Activated CD8-positive, alpha-beta T cell treated with anti-CD3 and anti-CD28 coated beads, Interleukin-2, amount 10 ng/mL, durations not matched to agents 7 days and 5 days (primary cell): ENCODE data around the gene MAB21L1. TPM values are rescaled to one million over a fixed set of nuclear protein-coding genes. Genes with fewer than 3 reads are reported as not detected.

ENCODE experiments used
- ATAC-seq: fragments of 150-1000 bp; cut with Tn5 transposase; one replicate; pipeline ENCODE4 v1.10.0; 2021; ENCODE audit warnings: moderate library complexity
- CTCF ChIA-PET: fragments of 350-600 bp; sonication (Branson Sonifier 250); formaldehyde crosslinking; loops from one replicate; lab custom pipeline; 2021; ENCODE audit warnings: antibody characterized with exemption; lab: Charles Lee
- POLR2A ChIA-PET: fragments of 350-600 bp; sonication (Branson Sonifier 250); formaldehyde crosslinking; loops from one replicate; lab custom pipeline; 2021; ENCODE audit warnings: antibody characterized with exemption; lab: Charles Lee
- DNase-seq: peaks from one replicate; pipeline ENCODE4 v3.0.0-alpha.2; 2020
- H3K27ac Mint-ChIP-seq: one replicate; pipeline ENCODE4 v1.8.0; 2021; ENCODE audit warnings: mild to moderate bottlenecking, mixed read lengths
- H3K27me3 Mint-ChIP-seq: one replicate; pipeline ENCODE4 v1.8.0; 2021; ENCODE audit warnings: low read depth, mixed read lengths
- H3K36me3 Mint-ChIP-seq: one replicate; pipeline ENCODE4 v1.8.0; 2021; ENCODE audit warnings: low read depth, mixed read lengths
- H3K4me1 Mint-ChIP-seq: one replicate; pipeline ENCODE4 v1.8.0; 2021; ENCODE audit warnings: low read depth, mixed read lengths
- H3K4me3 Mint-ChIP-seq: one replicate; pipeline ENCODE4 v1.8.0; 2021; ENCODE audit warnings: mild to moderate bottlenecking, mixed read lengths
- H3K9me3 Mint-ChIP-seq: one replicate; pipeline ENCODE4 v1.8.0; 2022; ENCODE audit warnings: mixed read lengths; ENCODE audit not compliant: insufficient read depth
- total RNA-seq, 2 experiments: library from RNA; stranded (reverse); gene quantifications; one replicate each; pipeline ENCODE4 v1.2.3, GENCODE V29; 2021

The MAB21L1 gene
- total RNA-seq, 2 experiments from 2014 or later = not detected

DNA sequence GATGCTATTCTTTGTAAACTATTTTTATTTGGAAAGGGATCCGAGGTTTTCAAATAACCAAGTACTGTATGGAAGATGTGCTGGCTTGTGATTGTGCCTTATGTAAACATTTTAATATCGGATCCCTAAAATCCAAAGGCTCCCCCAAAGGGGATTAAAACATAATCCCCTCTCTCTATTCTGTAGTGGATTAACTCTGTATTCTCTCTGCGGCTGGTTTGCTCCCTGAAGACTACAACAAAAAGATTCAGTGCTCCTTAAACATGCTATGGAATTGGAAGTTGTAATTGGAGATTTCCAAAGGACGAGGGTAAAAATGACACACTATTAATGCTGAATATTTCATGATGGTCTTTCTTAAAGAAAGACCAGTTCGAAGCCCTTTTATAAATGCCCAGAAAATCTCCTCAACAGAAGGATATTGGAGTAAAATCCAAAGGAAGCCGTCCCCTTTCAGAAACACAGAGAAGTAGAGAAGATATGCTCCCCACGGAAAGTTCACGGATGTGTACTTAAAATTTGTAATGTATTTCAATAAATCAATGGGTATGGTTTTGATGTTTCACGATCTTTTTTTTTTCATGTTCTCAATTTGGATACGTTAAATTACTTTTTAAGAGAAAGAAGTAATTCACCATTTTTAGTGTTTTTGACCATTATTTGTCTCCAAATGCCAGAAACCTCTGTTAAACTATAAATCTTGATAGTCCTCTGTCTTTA is 6.5 kb downstream of the MAB21L1 start:
- H3K27me3 Mint-ChIP-seq = peaks cover 44% of the 10 kb centered on the region
- H3K4me3 Mint-ChIP-seq = no peak overlapping the region
- DNase-seq (no peak), ATAC-seq (no peak)
- H3K4me1 Mint-ChIP-seq = peaks cover 17% of the 10 kb centered on the region
- H3K36me3 Mint-ChIP-seq = peaks cover 11% of the 10 kb centered on the region
- ChIA-PET POLR2A (no interaction called here), CTCF (no interaction called here)
- no peak overlapping the region for H3K27ac Mint-ChIP-seq
- H3K9me3 Mint-ChIP-seq = no peaks in the 10 kb centered on the region

DNA sequence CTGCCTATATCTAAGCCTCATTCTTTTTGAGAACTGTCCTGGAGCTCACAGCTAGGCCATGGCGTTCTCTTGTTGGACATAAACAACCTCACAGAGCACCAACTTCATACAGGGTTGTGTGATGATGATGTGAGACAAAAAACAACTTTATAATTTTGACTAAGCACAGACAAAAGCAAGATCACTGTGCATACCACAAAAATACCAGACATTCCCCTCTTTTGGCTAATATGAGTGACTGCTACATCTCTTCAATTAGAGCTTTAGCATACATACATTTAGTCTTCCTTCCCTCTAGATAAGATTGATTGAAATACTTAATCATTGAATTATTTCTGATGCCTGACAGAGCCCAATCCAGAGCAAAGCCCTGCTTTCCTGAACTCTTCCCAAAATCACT is 8.3 kb downstream of the MAB21L1 start:
- ChIA-PET POLR2A (no interaction called here), CTCF (no interaction called here)
- Mint-ChIP-seq H3K9me3 (no peaks in the 10 kb centered on the region), H3K36me3 (peaks cover 7% of the 10 kb centered on the region), H3K4me1 (peaks cover 11% of the 10 kb centered on the region), H3K4me3 (no peak overlapping the region), H3K27ac (no peak overlapping the region), H3K27me3 (peaks cover 40% of the 10 kb centered on the region)
- no peak for DNase-seq
- ATAC-seq = no peak

DNA sequence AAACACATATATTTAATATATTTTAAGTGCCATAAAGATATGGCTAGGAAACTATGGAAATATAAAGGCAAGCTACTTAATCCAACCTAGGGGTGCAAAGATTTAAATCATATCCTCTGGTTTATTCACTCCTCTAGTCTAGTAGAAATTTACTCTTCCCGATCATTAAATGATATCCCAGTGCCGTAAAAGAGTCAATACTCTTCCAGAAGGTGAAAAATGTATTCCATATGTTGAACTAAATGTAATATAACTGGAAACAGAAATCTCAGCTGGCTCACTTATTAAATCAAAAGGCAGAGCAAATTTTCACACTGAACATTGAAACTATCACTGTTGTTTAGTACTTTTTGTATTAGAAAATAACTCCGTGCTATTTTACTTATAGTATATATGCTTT is 11.1 kb downstream of the MAB21L1 start:
- H3K27ac Mint-ChIP-seq = no peak overlapping the region
- ChIA-PET POLR2A (no interaction called here), CTCF (no interaction called here)
- no peaks in the 10 kb centered on the region for H3K36me3 Mint-ChIP-seq
- H3K9me3 Mint-ChIP-seq = no peaks in the 10 kb centered on the region
- no peak overlapping the region for H3K4me3 Mint-ChIP-seq
- H3K27me3 Mint-ChIP-seq = peaks cover 19% of the 10 kb centered on the region
- H3K4me1 Mint-ChIP-seq = no peaks in the 10 kb centered on the region
- ATAC-seq (no peak), DNase-seq (no peak)

DNA sequence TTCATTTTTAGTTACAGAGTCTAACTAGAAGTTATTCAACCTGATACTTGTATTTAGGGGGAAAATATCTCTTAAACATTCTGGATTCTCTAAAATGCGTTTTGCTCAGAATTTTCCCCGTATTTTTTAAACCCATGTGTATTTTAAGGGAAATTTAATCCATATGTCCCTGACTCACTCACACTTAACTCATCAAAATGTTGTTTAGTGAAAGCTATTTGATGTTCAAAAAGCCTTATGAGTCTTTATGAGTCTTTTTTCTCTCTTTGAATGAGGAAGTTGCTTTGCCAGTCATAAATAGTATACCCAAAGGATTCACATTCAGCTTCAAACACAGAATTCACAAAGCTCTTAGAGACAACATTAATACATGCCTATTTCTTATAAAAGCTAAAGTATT is 16.4 kb downstream of the MAB21L1 start:
- CTCF ChIA-PET = no interaction called here
- no peaks in the 10 kb centered on the region for H3K36me3 Mint-ChIP-seq
- H3K4me3 Mint-ChIP-seq = no peak overlapping the region
- POLR2A ChIA-PET = no interaction called here
- H3K27ac Mint-ChIP-seq = no peak overlapping the region
- no peaks in the 10 kb centered on the region for H3K9me3 Mint-ChIP-seq
- H3K27me3 Mint-ChIP-seq = peaks cover 6% of the 10 kb centered on the region
- ATAC-seq (no peak), DNase-seq (no peak)
- H3K4me1 Mint-ChIP-seq = no peaks in the 10 kb centered on the region

DNA sequence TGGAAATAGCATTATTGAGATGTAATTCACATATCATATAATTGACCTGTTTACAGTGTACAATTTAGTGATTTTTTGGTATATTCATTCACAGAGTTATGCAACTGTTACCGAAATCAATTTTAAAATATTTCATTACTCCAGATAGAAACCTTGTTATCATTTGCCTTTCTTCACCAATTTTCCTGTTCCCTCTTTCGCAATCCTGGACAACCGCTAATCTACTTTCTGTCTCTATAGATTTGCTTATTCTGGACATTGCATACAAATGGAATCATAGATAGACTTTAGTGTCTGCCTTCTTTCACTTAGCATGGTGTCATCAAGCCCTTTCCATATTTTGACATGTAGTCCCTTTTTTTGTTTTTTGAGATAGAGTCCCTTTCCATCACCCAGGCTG is 19.2 kb downstream of the MAB21L1 start:
- ChIA-PET CTCF (no interaction called here), POLR2A (no interaction called here)
- Mint-ChIP-seq H3K27ac (no peak overlapping the region), H3K36me3 (no peaks in the 10 kb centered on the region), H3K27me3 (no peaks in the 10 kb centered on the region), H3K4me3 (no peak overlapping the region), H3K4me1 (no peaks in the 10 kb centered on the region), H3K9me3 (no peaks in the 10 kb centered on the region)
- no peak for ATAC-seq
- DNase-seq = no peak

DNA sequence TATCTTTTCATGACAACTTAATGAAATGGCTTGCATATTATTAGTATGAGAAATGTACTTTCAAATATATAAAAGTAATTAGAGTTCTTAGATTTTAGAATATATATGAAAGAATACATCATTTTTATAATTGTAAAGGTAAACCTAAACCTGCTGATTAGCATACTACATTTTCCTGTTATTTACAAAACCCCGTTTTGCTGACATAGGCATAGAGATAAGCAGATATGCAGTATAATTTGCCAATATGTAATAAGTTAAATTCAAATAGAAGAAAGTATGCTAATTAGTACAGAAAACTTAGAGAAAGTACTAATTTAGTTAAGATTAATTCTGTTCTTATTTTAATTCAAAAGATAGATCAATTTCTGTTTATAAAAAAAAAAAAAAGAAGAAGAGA is 21.5 kb downstream of the MAB21L1 start:
- no peaks in the 10 kb centered on the region for H3K4me1 Mint-ChIP-seq
- CTCF ChIA-PET = no interaction called here
- no peaks in the 10 kb centered on the region for H3K9me3 Mint-ChIP-seq
- no peak overlapping the region for H3K4me3 Mint-ChIP-seq
- DNase-seq (no peak), ATAC-seq (no peak)
- no peaks in the 10 kb centered on the region for H3K36me3 Mint-ChIP-seq
- POLR2A ChIA-PET = no interaction called here
- no peak overlapping the region for H3K27ac Mint-ChIP-seq
- H3K27me3 Mint-ChIP-seq = no peaks in the 10 kb centered on the region

DNA sequence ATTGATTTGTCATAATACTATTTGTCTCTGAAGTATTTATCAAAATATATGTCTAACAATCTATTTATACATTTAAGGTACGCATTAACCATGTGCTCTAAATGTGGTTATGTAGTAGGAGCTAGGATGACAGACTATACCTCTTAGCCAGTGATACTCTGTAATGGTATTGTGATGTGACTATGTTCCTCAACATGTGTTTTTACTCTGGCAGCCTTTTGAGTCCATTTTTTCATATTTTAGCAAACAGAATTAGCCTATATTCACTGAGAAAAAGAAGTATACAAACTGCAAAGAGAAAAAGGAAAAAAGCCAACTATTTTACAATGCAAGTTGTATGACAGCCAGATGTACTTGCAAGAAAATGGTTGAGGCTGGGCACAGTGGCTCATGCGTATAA is 26.7 kb downstream of the MAB21L1 start:
- ChIA-PET POLR2A (no interaction called here), CTCF (no interaction called here)
- DNase-seq (no peak), ATAC-seq (no peak)
- Mint-ChIP-seq H3K4me1 (no peaks in the 10 kb centered on the region), H3K4me3 (no peak overlapping the region), H3K36me3 (no peaks in the 10 kb centered on the region), H3K27me3 (no peaks in the 10 kb centered on the region), H3K27ac (no peak overlapping the region), H3K9me3 (no peaks in the 10 kb centered on the region)

DNA sequence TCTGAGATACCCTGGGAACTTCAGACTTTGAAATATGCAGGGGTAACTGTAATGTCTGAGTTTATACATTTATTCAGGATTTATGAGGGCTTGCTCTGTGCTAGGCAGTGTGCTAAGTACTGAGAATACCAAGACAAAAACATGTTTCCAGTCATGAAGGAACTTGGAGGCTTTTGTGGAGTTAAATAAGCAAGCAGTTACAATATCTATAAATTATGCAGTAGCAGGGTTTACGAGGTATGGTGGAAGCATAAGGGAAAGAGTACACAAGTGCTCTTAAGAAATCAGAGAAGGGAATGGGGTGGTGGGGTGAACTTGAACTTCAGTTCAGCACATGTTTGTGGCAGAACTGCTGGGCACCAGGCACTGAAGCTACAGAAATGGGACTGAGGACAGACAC is 28.0 kb downstream of the MAB21L1 start:
- POLR2A ChIA-PET = interaction anchor here (0.6 kb wide), 1 partner anchor 864 kb away, joined by 3 read pairs; no protein-coding TSS in a partner anchor
- H3K4me3 Mint-ChIP-seq = no peak overlapping the region
- H3K9me3 Mint-ChIP-seq = no peaks in the 10 kb centered on the region
- H3K36me3 Mint-ChIP-seq = no peaks in the 10 kb centered on the region
- H3K27me3 Mint-ChIP-seq = no peaks in the 10 kb centered on the region
- CTCF ChIA-PET = no interaction called here
- ATAC-seq = no peak
- DNase-seq = no peak
- no peak overlapping the region for H3K27ac Mint-ChIP-seq
- no peaks in the 10 kb centered on the region for H3K4me1 Mint-ChIP-seq
